LNCAP (cell line): Measurements from ENCODE around the gene DEGS1.

ENCODE experiments used
- TF ChIP-seq, protein P1 (sequence below): fragments of 450-650 bp; IDR thresholded peaks from 2 replicates; pipeline ENCODE4 v1.5.1; 2017; ENCODE audit warnings: mild to moderate bottlenecking

The DEGS1 gene

DNA sequence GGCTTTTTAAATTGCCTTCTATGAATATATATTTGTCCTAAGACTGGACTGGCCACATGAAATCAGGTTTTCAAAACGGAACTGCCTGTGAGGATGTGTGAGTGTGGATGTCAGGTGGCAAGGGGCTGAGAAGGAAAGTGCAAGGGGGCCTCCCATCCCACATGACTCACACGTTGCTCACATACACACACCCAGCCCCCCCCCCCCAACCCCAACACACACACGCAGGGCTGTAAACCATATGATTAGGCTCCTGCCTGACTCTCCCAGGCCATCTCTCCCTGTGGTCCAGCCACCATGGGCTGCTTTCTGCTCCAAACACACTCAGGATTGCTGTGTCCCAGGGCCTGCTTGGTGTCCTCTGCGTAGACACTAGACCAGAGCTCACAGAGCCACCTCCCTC, 22.4 kb downstream of the DEGS1 start:
- TF ChIP-seq, protein P1, sequence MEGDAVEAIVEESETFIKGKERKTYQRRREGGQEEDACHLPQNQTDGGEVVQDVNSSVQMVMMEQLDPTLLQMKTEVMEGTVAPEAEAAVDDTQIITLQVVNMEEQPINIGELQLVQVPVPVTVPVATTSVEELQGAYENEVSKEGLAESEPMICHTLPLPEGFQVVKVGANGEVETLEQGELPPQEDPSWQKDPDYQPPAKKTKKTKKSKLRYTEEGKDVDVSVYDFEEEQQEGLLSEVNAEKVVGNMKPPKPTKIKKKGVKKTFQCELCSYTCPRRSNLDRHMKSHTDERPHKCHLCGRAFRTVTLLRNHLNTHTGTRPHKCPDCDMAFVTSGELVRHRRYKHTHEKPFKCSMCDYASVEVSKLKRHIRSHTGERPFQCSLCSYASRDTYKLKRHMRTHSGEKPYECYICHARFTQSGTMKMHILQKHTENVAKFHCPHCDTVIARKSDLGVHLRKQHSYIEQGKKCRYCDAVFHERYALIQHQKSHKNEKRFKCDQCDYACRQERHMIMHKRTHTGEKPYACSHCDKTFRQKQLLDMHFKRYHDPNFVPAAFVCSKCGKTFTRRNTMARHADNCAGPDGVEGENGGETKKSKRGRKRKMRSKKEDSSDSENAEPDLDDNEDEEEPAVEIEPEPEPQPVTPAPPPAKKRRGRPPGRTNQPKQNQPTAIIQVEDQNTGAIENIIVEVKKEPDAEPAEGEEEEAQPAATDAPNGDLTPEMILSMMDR, result no peak

DNA sequence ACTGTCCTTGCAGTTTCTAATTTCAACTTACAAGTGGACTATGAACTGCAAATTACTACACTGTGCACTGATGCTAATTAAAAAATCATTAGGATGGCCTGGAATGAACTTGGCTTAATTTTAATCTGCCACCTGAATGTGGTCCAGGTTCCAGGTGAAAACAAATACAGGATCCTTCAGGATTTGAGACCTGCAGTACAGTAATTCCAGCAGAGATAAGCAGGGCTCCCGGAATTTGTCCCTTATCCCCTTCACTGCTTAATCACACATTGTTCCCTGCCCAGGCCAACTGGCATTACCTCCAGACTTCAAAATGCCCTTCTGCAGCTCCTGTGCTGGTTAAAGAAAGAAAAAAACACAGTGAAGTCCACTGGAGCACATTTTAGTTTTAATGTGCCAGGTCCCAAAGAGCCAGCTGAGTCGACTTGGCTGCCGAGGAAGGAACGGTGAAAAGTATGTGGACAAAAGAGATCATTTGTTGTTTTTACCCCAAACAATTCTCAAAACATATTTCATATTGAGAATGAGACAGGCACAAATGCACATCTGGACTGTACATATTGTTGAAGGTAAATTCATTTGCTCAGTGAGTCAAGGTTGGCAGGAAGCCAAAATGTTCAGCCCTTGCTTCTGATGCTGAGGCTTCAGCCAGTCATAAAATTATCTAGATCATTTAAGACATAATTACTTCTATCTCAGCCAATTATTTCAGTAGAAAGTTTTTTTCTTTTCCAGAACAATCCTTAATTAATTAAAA, 28.3 kb downstream of the DEGS1 start:
- TF ChIP-seq, protein P1, result no peak

DNA sequence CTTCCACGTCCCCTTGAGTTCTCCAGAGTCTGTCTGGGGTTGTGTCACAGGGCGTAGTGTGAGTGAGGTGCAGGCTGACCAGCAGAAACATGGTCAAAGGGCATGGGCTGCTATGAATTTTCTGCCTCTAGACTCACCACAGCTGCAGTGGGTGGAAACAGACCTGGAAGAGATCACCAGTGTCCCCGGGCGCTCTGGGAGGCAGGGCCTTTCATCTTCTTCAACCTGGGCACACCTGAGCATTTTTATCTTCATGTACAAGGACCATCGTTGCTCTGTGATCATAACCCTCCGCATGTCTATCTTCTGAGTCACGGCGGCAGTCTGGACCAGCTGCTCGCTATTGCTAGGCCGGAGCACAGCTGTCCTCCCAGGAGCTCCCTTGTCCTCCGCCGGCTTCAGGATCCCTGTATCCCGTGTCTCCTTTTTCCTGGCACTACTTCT, 29.6 kb downstream of the DEGS1 start:
- TF ChIP-seq, protein P1, result no peak

DNA sequence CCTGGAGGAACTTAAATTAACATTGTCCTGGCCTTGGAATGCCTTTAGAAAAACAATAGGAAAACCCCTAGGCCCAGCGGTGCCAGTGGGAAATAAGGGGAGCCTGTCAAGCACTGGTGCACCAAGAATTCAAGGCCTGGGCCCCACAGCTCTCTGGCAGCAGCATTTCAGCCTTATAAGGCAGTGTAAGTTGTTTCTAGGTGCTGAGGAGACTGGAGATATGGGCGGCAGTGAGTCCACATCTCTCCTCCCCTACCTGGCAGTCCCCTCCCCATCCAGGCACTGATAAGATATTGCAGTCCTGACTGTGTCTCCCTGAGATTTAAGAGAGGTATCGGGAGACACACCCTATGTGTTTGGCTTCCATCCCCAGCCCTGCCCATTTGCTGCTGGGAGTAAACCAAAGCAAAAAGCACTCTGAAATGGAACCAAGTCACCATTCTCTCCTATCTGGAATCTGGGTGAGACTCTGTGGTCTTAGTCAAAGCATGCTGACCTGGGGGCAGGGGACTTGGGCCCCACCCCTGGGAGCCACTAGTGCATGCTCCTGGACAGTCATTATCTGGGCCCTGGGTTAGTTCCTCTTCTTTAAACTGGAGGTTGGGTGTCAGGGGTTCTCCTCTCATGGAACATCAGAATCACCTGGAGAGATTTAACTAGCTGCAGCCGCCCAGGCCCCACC, 30.5 kb downstream of the DEGS1 start:
- TF ChIP-seq, protein P1, result no peak

DNA sequence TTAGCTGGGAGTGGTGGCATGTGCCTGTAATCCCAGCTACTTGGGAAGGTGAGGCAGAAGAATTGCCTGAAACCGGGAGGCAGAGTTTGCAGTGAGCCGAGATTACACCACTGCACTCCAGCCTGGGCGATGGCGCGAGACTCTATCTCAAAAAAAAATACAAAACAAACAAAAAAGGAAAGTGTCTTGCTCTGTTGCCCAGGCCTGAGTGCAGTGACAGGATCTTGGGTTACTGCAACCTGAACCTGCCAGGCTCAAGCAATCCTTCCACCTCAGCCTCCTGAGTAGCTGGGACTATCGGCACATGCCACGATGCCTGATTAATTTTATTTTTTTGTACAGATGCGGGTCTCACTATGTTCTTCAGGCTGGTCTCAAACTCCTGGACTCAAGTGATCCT, 33.3 kb downstream of the DEGS1 start:
- TF ChIP-seq, protein P1, result no peak

DNA sequence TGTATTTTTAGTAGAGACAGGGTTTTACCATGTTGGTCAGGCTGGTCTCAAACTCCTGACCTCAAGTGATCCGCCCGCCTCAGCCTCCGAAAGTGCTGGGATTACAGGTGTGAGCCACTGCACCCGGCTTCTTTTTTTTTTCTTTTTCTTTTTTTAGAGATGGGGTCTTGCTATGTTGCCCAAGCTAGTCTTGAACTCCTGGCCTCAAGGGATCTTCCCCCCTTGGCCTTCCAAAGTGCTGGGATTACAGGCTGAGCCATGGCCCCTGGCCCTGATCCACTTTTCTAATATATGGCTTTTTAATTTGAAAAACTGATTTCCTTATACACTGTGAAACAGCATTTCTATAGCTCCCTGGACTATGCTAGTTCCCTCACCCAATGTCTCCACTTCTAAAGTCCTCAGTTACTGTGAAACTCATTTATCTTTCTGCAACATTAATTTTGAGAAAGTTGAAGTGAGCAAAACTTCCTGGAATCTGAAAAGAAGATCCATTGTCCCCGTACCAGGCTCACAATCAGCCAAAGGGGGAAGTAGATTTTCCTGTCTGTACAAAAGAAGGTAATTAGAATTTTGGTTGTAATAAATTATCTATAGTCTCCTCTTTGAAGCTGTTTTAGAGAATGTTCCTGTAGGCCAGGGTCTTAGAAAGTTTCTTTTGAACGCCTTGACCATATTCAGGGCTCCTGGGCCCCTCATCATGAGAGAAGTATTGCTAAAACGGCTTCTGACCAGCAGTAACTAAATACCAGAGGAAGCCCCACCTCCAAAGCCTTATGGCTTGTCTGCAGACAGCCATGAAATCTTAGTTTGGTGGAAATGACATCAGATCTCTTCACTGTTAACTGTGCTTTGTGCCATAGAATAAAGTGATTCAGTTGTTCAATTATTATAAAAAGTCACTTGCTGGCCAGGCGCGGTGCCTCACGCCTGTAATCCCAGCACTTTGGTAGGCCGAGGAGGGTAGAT, 34.9 kb downstream of the DEGS1 start:
- TF ChIP-seq, protein P1, result no peak

DNA sequence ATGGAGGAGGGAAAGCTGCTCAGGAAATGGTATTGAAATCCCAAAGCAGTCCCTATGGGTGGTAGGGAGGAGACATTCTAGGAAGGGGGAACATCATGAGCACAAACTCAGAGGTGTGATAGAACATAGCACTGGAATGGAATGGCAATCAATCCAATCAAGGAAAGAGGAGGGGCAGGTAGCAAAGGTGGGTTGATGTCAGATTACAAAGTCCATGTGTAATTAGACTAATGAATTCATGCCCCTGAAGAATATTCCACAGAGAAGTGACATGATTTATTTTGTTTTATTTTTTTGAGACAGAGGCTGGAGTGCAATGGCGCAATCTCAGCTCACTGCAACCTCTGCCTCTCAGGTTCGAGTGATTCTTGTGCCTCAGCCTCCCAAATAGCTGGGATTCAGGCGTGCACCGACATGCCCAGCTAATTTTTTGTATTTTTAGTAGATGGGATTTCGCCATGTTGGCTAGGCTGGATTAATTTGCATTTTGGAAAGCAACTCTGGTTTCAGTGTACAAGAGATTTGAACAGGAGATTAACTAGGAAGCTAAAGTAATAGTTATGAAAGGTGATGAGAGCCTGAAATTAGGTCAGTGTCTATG, 36.1 kb downstream of the DEGS1 start:
- TF ChIP-seq, protein P1, result no peak
